SU-DHL-6 (cell line): ENCODE measurements around the gene PTGER4.

ENCODE experiments used
- CTCF ChIP-seq: fragments of 200-600 bp; sonication (generic); IDR thresholded peaks from one replicate; pipeline ENCODE4 v1.5.1; 2017; ENCODE audit warnings: antibody characterized with exemption, mild to moderate bottlenecking, low read length, moderate library complexity; ENCODE audit not compliant: insufficient read depth, poor library complexity, severe bottlenecking
- EZH2phosphoT487 ChIP-seq: fragments of 200-600 bp; sonication (generic), shearing (Covaris generic); conservative IDR thresholded peaks from 2 replicates; pipeline ENCODE4 v1.6.1; 2018; ENCODE audit warnings: mild to moderate bottlenecking, antibody characterized with exemption, low read length, moderate library complexity, mixed read lengths

- no peak for TF ChIP-seq EZH2phosphoT487
- TF ChIP-seq CTCF, result no peak
Observed at GRCh38 chr5:40656766-40657165, 22.9 kb upstream of the PTGER4 start.
